WTC11 (cell line): ENCODE results near the gene SEMA6C.

ENCODE experiments used
- CREB1 ChIP-seq: sonication (generic); formaldehyde crosslinking; IDR thresholded peaks from 2 replicates; pipeline ENCODE4 v1.8.0; 2023; ENCODE audit warnings: mild to moderate bottlenecking, missing genetic modification reagents
- FOXJ3 ChIP-seq: sonication (generic); formaldehyde crosslinking; IDR thresholded peaks from 2 replicates; pipeline ENCODE4 v1.9.0; 2021; ENCODE audit warnings: missing genetic modification reagents, mild to moderate bottlenecking, borderline replicate concordance
- FOXK1 ChIP-seq: sonication (generic); formaldehyde crosslinking; IDR thresholded peaks from 2 replicates; pipeline ENCODE4 v1.8.0; 2022; ENCODE audit warnings: mild to moderate bottlenecking, moderate library complexity, missing genetic modification reagents
- IRF2 ChIP-seq: sonication (generic); formaldehyde crosslinking; IDR thresholded peaks from 2 replicates; pipeline ENCODE4 v1.8.0; 2022; ENCODE audit warnings: low read depth, missing genetic modification reagents, borderline replicate concordance
- MXD4 ChIP-seq: fragments of 250-450 bp; sonication (Bioruptor Pico); IDR thresholded peaks from 2 replicates; pipeline ENCODE4 v1.8.0; 2021; ENCODE audit warnings: mild to moderate bottlenecking, moderate library complexity, borderline replicate concordance
- OVOL2 ChIP-seq: fragments of 250-450 bp; sonication (Bioruptor Pico); IDR thresholded peaks from 2 replicates; pipeline ENCODE4 v1.9.0; 2021; ENCODE audit warnings: mild to moderate bottlenecking, borderline replicate concordance
- TF ChIP-seq, protein P1 (sequence below): fragments of 200-600 bp; IDR thresholded peaks from 2 replicates; pipeline ENCODE4 v1.8.0; 2022; ENCODE audit warnings: antibody characterized with exemption
- TF ChIP-seq, protein P2 (sequence below): sonication (generic); formaldehyde crosslinking; IDR thresholded peaks from 2 replicates; pipeline ENCODE4 v1.8.1; 2023; ENCODE audit warnings: mild to moderate bottlenecking, missing genetic modification reagents, moderate library complexity
- TF ChIP-seq, protein P3 (sequence below): sonication (generic); formaldehyde crosslinking; IDR thresholded peaks from 2 replicates; pipeline ENCODE4 v1.8.0; 2022; ENCODE audit warnings: mild to moderate bottlenecking, missing genetic modification reagents

DNA sequence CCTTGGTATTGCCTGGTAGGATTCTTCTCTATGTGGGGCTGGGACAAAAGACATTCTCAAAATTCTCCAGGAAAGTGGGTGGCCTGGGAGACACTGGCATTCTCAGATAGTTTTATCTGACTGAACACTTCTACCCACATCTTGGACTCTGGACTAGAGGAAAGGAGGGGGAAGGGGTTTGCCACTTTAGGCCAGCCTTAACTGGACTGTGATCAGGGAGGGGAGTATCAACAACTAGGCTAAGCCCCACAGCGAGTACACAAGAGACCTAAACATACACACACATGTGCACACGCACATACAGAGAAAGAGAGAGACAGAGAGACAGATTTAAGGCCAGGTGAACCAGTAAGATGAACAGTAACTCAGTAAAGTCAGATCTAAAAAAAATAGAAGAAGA lies 1.2 kb upstream of the SEMA6C start:
- TF ChIP-seq, protein P1, sequence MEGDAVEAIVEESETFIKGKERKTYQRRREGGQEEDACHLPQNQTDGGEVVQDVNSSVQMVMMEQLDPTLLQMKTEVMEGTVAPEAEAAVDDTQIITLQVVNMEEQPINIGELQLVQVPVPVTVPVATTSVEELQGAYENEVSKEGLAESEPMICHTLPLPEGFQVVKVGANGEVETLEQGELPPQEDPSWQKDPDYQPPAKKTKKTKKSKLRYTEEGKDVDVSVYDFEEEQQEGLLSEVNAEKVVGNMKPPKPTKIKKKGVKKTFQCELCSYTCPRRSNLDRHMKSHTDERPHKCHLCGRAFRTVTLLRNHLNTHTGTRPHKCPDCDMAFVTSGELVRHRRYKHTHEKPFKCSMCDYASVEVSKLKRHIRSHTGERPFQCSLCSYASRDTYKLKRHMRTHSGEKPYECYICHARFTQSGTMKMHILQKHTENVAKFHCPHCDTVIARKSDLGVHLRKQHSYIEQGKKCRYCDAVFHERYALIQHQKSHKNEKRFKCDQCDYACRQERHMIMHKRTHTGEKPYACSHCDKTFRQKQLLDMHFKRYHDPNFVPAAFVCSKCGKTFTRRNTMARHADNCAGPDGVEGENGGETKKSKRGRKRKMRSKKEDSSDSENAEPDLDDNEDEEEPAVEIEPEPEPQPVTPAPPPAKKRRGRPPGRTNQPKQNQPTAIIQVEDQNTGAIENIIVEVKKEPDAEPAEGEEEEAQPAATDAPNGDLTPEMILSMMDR: no peak
- TF ChIP-seq, protein P2, sequence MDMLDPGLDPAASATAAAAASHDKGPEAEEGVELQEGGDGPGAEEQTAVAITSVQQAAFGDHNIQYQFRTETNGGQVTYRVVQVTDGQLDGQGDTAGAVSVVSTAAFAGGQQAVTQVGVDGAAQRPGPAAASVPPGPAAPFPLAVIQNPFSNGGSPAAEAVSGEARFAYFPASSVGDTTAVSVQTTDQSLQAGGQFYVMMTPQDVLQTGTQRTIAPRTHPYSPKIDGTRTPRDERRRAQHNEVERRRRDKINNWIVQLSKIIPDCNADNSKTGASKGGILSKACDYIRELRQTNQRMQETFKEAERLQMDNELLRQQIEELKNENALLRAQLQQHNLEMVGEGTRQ (CRISPR knock-in tag): no peak
- no peak for TF ChIP-seq FOXK1 (CRISPR knock-in tag)
- TF ChIP-seq FOXJ3 (CRISPR knock-in tag): no peak
- no peak for TF ChIP-seq IRF2 (CRISPR knock-in tag)
- no peak for TF ChIP-seq MXD4 (CRISPR knock-in tag)
- TF ChIP-seq, protein P3, sequence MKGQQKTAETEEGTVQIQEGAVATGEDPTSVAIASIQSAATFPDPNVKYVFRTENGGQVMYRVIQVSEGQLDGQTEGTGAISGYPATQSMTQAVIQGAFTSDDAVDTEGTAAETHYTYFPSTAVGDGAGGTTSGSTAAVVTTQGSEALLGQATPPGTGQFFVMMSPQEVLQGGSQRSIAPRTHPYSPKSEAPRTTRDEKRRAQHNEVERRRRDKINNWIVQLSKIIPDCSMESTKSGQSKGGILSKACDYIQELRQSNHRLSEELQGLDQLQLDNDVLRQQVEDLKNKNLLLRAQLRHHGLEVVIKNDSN (CRISPR knock-in tag): no peak
- TF ChIP-seq CREB1 (CRISPR knock-in tag): no peak
- TF ChIP-seq OVOL2: no peak
